Measurements from ENCODE around the gene MTMR12. TPM values are rescaled to one million over a fixed set of nuclear protein-coding genes. Genes with fewer than 3 reads are reported as not detected.

Gene MTMR12
- total and polyA plus RNA-seq, 2 experiments from 2014 or later = 18.3 to 51.6 TPM

DNA sequence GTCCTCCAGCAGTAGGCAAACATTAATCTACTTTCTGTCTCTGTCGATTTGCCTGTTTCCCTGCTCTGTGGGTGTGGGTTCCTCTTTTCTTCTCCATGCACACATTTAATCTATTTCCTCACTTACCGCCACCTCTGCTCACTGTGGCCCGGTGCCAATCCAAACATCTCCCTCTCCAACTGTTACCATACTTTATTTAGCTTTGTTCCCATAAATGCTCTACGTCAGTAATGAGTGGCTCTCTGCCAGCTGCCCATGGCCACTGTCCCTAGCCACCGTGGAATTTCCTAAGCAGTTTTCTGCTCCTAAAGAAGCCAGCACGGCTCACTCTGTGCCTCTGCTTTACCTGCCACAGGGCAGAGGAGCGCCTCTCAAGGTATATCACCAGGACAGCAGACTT, 119.1 kb downstream of the MTMR12 start (continued):
- no peak for TF ChIP-seq JUNB (IDR thresholded peaks at IDR 0.05; ENCODE audit: unreplicated experiment)
- TF ChIP-seq CTCF (conservative IDR thresholded peaks at IDR 0.05; ENCODE audit: low read depth in 2 of 2) = no peak
- TF ChIP-seq EZH2 (IDR thresholded peaks at IDR 0.05; ENCODE audit: low read depth, unreplicated experiment) = no peak
- no peak for TF ChIP-seq CREB1 (CRISPR knock-in tag; IDR thresholded peaks at IDR 0.05; ENCODE audit: low read depth)
- no peak for TF ChIP-seq EZH2phosphoT487 (IDR thresholded peaks at IDR 0.05; ENCODE audit: unreplicated experiment)

- ATAC-seq = no peak
- TF ChIP-seq NANOG (IDR thresholded peaks at IDR 0.05; ENCODE audit: borderline replicate concordance) (no peak), CTCF (conservative IDR thresholded peaks at IDR 0.05; ENCODE audit: low read depth in 2 of 2) (no peak), ZNF114 (CRISPR knock-in tag; IDR thresholded peaks at IDR 0.05) (no peak), STAT1 (IDR thresholded peaks at IDR 0.05; ENCODE audit: unreplicated experiment) (no peak), EZH2phosphoT487 (IDR thresholded peaks at IDR 0.05; ENCODE audit: unreplicated experiment) (no peak), POLR2AphosphoS5 (IDR thresholded peaks at IDR 0.05; ENCODE audit: low read depth) (no peak), EZH2 (IDR thresholded peaks at IDR 0.05; ENCODE audit: low read depth, unreplicated experiment) (no peak), CREB1 (CRISPR knock-in tag; IDR thresholded peaks at IDR 0.05; ENCODE audit: low read depth) (no peak), JUNB (IDR thresholded peaks at IDR 0.05; ENCODE audit: unreplicated experiment) (no peak)
- TF ChIP-seq, protein P1, sequence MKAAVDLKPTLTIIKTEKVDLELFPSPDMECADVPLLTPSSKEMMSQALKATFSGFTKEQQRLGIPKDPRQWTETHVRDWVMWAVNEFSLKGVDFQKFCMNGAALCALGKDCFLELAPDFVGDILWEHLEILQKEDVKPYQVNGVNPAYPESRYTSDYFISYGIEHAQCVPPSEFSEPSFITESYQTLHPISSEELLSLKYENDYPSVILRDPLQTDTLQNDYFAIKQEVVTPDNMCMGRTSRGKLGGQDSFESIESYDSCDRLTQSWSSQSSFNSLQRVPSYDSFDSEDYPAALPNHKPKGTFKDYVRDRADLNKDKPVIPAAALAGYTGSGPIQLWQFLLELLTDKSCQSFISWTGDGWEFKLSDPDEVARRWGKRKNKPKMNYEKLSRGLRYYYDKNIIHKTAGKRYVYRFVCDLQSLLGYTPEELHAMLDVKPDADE (IDR thresholded peaks at IDR 0.05) = no peak
- TF ChIP-seq, protein P2, sequence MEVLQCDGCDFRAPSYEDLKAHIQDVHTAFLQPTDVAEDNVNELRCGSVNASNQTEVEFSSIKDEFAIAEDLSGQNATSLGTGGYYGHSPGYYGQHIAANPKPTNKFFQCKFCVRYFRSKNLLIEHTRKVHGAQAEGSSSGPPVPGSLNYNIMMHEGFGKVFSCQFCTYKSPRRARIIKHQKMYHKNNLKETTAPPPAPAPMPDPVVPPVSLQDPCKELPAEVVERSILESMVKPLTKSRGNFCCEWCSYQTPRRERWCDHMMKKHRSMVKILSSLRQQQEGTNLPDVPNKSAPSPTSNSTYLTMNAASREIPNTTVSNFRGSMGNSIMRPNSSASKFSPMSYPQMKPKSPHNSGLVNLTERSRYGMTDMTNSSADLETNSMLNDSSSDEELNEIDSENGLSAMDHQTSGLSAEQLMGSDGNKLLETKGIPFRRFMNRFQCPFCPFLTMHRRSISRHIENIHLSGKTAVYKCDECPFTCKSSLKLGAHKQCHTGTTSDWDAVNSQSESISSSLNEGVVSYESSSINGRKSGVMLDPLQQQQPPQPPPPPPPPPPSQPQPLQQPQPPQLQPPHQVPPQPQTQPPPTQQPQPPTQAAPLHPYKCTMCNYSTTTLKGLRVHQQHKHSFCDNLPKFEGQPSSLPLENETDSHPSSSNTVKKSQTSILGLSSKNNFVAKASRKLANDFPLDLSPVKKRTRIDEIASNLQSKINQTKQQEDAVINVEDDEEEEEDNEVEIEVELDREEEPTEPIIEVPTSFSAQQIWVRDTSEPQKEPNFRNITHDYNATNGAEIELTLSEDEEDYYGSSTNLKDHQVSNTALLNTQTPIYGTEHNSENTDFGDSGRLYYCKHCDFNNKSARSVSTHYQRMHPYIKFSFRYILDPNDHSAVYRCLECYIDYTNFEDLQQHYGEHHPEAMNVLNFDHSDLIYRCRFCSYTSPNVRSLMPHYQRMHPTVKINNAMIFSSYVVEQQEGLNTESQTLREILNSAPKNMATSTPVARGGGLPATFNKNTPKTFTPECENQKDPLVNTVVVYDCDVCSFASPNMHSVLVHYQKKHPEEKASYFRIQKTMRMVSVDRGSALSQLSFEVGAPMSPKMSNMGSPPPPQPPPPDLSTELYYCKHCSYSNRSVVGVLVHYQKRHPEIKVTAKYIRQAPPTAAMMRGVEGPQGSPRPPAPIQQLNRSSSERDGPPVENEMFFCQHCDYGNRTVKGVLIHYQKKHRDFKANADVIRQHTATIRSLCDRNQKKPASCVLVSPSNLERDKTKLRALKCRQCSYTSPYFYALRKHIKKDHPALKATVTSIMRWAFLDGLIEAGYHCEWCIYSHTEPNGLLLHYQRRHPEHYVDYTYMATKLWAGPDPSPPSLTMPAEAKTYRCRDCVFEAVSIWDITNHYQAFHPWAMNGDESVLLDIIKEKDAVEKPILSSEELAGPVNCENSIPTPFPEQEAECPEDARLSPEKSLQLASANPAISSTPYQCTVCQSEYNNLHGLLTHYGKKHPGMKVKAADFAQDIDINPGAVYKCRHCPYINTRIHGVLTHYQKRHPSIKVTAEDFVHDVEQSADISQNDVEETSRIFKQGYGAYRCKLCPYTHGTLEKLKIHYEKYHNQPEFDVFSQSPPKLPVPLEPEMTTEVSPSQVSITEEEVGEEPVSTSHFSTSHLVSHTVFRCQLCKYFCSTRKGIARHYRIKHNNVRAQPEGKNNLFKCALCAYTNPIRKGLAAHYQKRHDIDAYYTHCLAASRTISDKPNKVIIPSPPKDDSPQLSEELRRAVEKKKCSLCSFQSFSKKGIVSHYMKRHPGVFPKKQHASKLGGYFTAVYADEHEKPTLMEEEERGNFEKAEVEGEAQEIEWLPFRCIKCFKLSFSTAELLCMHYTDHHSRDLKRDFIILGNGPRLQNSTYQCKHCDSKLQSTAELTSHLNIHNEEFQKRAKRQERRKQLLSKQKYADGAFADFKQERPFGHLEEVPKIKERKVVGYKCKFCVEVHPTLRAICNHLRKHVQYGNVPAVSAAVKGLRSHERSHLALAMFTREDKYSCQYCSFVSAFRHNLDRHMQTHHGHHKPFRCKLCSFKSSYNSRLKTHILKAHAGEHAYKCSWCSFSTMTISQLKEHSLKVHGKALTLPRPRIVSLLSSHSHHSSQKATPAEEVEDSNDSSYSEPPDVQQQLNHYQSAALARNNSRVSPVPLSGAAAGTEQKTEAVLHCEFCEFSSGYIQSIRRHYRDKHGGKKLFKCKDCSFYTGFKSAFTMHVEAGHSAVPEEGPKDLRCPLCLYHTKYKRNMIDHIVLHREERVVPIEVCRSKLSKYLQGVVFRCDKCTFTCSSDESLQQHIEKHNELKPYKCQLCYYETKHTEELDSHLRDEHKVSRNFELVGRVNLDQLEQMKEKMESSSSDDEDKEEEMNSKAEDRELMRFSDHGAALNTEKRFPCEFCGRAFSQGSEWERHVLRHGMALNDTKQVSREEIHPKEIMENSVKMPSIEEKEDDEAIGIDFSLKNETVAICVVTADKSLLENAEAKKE (CRISPR knock-in tag; IDR thresholded peaks at IDR 0.05) = no peak
Measured at GRCh38 chr5:32190095-32190494, 122.6 kb downstream of the MTMR12 start.

More at GRCh38 chr5:32190095-32190494, 122.6 kb downstream of the MTMR12 start:
- Mint-ChIP-seq H3K4me3 (no peak overlapping the region), H3K9me3 (peaks cover 14% of the 10 kb centered on the region; the same call in 1 of the 3 replicates), H3K27me3 (ENCODE audit: insufficient read depth, low read depth, poor library complexity) (peaks cover 4% of the 10 kb centered on the region), H3K27ac (no peak overlapping the region), H3K36me3 (ENCODE audit: low read depth) (no peaks in the 10 kb centered on the region; the same call in 2 of the 3 replicates), H3K4me1 (no peaks in the 10 kb centered on the region; the same call in 2 of the 3 replicates)
- peak overlapping the region; percentile 64; the same call in 1 of the 2 replicates for H2AFZ ChIP-seq
- H3K4me3 ChIP-seq = no peak overlapping the region
- no peaks in the 10 kb centered on the region for H3K79me2 ChIP-seq (replicated peaks; ENCODE audit: insufficient read depth)
- no peaks in the 10 kb centered on the region for H3F3A ChIP-seq (replicated peaks; ENCODE audit: low read depth)
- H3K27me3 ChIP-seq (ENCODE audit: insufficient read depth) = no peaks in the 10 kb centered on the region
- peak; percentile 25 for DNase-seq (ENCODE audit: low spot score)
- no peak overlapping the region for H3K27ac ChIP-seq (ENCODE audit: low read depth)
- no peak overlapping the region for H3K4me2 ChIP-seq
- no peaks in the 10 kb centered on the region for H3K36me3 ChIP-seq (ENCODE audit: insufficient read depth)
- no peaks in the 10 kb centered on the region for H4K20me1 ChIP-seq (replicated peaks; ENCODE audit: insufficient read depth)
- no peaks in the 10 kb centered on the region for H3K4me1 ChIP-seq (ENCODE audit: insufficient read depth)
- no peaks in the 10 kb centered on the region for H3K9me2 ChIP-seq (ENCODE audit: insufficient read depth)

Measured in GM23338 (cell line).